Kidney tubule cell (primary cell): Measurements from ENCODE around the gene ZNF783.
A peak's percentile ranks its signal among the peaks of the same experiment; 100 is the strongest.
"Not testable (repeated sequence)": the region's sequence is repeated elsewhere in the genome, so short reads cannot be mapped to it uniquely, and the experiment has no call there.

ENCODE experiments used
- DNase-seq: peaks from one replicate; pipeline ENCODE4 v3.0.0-alpha.2; 2018; ENCODE audit warnings: low spot score

Gene ZNF783

DNA sequence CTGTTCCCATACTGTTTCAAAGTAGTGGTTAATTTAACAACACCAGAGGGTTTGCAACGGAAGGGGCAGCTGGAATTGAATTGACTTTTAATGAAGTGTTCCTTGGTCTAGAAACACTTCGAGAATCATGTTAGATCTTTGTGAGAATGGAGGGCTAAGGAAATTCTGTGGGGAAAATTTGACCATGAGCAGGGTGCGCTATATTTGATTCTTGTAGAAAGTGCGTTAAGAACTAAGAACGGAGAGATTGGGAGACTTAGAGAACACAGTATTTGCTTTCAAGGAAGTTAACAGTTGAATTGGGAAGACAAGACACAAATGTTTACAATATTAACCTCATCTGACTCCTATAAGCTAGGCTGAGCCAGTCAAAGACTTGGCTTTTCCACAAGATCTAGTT, 21.4 kb upstream of the ZNF783 start:
- DNase-seq: no peak

DNA sequence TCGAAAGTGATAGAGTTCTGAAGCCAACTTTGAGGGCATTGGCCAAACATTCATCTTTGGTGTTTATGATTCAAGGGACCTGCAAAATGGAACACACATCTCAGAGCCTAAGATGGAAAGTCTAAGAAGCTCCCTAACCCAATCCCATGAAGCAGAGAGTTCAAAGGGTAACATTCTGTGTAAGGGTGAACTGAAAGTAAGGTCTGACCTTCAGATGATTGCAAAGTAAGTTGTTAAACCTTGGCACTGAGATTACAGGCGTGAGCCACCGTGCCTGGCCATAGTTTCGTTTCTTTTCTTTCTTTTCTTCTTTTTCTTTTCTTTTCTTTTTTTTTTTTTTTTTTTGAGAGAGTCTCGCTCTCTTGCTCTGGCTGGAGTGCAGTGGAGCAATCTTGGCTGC, 20.3 kb upstream of the ZNF783 start:
- no peak for DNase-seq

DNA sequence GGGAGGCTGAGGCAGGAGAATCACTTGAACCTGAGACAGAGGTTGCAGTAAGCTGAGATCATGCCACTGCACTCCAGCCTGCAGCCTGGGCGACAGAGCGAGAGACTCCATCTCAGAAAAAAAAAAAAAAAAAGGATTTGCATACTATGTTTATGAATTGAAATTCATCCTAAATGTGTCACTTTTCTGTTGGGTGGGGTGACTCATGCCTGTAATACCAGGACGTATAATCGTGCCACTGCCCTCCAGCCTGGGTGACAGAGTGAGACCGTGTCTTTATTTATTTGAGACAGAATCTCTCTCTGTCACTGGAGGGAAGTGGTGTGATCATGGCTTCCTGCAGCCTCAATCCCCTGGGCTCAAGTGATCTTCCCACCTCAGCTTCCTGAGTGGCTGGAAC, 16.8 kb upstream of the ZNF783 start:
- DNase-seq: peak; percentile 76

DNA sequence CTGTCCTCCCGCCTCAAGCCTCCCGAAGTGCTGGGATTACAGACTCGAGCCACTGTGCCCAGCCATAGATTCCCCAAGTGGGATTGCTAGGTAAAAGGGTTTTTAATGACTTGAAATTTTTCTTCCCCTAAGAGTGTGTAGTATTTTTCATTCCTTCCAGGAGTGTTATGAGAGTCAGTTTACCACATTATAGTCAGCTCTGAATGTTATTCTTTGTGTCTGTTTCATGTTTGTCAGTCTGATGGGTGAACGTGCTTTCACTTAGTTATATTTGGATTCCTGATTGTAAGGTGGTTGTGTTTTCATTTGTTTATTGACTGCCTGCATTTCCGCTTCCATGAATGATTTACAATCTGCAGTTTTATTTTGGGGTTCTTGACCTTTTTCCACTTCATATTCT, 16.3 kb upstream of the ZNF783 start:
- no peak for DNase-seq

- DNase-seq: no peak
Measured at GRCh38 chr7:149248777-149249176, 13.2 kb upstream of the ZNF783 start.

DNA sequence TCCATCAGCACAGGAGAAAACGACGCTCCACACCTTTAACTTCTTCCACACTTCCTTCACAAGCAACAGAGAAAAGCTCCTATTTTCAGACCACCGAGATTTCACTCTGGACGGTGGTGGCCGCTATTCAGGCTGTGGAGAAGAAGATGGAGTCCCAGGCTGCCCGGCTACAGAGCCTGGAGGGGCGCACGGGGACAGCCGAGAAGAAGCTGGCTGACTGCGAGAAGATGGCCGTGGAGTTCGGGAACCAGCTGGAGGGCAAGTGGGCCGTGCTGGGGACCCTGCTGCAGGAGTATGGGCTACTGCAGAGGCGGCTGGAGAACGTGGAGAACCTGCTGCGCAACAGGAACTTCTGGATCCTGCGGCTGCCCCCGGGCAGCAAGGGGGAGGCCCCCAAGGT, 11.8 kb upstream of the ZNF783 start:
- DNase-seq: not testable (repeated sequence)

- DNase-seq: not testable (repeated sequence)
Measured at GRCh38 chr7:149251518-149251917, 10.5 kb upstream of the ZNF783 start.

DNA sequence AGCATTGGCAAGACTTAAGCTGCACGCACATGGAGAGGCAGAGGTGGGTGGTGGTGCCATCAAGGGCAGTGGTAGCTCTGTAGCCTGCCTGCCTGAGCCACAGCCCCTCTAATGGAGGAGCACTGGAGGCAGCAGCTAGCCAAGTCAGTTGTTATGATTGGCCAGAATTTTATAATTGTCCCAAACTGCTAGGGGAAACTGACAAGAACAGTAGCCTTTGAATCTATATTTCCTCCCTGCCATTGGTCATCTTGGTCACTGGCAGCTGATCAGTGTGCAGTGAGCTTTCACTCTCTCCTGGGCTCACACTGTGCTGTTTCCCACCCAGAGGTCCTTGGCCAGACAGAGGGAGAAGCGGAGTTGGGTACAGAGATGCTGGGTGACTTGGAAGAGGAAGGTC, 9.6 kb upstream of the ZNF783 start:
- no peak for DNase-seq

DNA sequence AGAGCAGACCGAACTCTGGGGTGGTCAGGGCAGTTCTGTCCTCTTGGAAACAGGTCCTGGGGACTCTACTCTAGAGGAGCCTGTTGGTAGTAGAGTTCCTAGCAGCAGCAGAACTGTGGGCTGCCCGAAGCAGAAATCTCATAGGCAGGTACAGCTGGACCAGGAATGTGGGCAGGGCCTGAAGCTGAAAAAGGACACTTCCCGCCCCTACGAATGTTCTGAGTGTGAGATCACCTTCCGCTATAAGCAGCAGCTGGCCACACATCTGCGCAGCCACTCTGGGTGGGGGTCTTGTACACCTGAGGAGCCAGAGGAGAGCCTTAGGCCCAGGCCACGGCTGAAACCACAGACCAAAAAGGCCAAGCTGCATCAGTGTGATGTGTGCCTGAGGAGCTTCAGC, 8.3 kb upstream of the ZNF783 start:
- DNase-seq: no peak

GRCh38 chr7:149254181-149254858, 7.7 kb upstream of the ZNF783 start:
- no peak for DNase-seq

- no peak for DNase-seq
Measured at GRCh38 chr7:149255174-149255573, 6.8 kb upstream of the ZNF783 start.

GRCh38 chr7:149256568-149256967, 5.4 kb upstream of the ZNF783 start:
- no peak for DNase-seq

- peak; percentile 51 for DNase-seq
Measured at GRCh38 chr7:149257146-149257545, 4.8 kb upstream of the ZNF783 start.

- DNase-seq: peak; percentile 51
Measured at GRCh38 chr7:149261316-149261828, 624 bp upstream of the ZNF783 start.

DNA sequence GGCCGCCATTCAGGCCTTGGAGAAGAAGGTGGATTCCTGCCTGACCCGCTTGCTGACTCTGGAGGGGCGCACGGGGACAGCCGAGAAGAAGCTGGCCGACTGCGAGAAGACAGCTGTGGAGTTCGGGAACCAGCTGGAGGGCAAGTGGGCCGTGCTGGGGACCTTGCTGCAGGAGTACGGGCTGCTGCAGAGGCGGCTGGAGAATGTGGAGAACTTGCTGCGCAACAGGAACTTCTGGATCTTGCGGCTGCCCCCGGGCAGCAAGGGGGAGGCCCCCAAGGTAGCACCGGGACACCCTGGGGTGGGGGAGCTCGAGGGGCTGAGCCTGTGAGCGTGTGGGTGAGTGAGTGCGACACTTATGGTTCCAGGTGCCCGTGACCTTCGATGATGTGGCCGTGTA, 4.5 kb downstream of the ZNF783 start:
- DNase-seq: no peak

DNA sequence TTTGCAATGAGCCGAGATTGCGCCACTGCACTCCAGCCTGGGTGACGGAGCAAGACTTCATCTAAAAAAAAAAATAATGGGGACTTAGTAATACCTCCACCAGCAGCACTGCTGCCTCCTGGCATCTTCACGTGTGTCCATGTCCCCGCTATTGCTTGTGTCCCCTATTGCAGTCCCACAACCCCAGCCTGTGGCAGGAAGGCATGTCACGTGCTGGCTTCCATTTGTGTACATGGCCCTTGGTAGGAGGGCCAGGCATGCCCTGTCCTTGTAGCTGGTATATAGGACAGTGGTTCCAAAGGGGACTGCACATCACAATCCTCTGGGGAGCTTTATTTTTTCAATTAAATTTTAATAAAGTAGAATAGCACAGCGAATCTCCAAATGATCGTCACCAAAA, 5.7 kb downstream of the ZNF783 start:
- DNase-seq: no peak

DNA sequence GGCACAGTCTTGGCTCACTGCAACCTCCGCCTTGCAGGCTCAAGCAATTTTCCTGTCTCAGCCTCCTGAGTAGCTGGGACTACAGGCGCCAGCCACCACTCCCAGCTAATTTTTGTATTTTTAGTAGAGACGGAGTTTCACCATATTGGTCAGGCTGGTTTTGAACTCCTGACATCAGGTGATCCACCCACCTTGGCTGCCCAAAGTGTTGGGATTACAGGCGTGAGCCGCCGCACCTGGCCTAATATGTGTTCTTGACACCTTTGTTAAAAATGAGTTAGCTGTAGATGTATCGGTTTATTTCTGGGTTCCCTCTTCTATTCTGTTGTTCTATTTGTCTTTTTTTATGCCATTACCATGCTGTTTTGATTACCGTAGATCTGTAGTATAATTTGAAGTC, 12.4 kb downstream of the ZNF783 start:
- DNase-seq: not testable (repeated sequence)

GRCh38 chr7:149277871-149278270, 15.9 kb downstream of the ZNF783 start:
- DNase-seq: no peak

DNA sequence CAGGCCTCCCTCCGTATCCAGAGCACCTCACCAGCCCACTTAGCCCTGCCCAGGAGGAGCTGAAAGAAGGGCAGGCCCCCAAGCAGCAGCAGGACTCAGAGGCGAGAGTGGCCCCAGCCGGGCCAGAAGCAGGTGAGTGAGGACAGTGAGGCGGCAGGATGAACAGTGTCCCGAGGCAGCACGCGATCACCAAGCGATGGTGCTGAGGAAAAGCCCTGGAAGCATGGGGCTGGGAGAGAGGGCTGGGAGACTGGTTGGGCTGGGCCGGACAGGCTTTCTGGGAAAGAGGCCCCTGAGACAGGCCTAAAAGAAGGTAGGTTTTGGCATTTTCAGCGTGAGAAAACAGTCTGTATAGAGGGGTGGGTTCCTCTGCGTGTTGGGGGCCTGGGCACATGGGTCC, 16.4 kb downstream of the ZNF783 start:
- DNase-seq: no peak

DNA sequence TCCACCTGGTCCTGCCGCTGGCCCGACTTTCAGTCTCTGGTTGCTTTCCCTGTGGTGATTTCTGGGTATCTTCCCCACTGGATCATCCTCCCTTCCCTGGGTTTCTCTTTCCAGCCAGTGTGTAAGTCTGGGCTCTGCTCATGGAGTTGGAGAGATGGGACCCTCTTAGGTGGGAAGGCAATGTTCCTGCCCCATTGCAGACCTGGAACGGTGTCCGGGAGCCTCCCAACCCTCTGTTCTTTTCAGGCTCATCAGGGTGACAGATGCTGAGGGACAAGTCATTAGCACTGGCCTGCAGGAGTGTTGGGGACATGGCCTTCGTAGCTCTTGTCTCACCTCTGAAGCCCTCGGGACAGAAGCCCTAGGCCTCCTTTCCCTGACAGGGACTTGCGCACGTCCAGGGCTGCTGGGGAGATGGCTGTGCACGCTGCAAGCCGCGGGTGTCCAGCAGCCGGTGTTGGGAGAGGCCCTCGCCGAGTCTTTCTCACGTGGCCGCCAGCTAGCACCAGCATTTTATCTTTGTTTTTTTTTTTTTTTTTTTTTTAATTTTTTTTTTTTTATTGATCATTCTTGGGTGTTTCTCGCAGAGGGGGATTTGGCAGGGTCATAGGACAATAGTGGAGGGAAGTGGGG, 17.2 kb downstream of the ZNF783 start:
- no peak for DNase-seq

GRCh38 chr7:149280151-149280550, 18.2 kb downstream of the ZNF783 start:
- no peak for DNase-seq

DNA sequence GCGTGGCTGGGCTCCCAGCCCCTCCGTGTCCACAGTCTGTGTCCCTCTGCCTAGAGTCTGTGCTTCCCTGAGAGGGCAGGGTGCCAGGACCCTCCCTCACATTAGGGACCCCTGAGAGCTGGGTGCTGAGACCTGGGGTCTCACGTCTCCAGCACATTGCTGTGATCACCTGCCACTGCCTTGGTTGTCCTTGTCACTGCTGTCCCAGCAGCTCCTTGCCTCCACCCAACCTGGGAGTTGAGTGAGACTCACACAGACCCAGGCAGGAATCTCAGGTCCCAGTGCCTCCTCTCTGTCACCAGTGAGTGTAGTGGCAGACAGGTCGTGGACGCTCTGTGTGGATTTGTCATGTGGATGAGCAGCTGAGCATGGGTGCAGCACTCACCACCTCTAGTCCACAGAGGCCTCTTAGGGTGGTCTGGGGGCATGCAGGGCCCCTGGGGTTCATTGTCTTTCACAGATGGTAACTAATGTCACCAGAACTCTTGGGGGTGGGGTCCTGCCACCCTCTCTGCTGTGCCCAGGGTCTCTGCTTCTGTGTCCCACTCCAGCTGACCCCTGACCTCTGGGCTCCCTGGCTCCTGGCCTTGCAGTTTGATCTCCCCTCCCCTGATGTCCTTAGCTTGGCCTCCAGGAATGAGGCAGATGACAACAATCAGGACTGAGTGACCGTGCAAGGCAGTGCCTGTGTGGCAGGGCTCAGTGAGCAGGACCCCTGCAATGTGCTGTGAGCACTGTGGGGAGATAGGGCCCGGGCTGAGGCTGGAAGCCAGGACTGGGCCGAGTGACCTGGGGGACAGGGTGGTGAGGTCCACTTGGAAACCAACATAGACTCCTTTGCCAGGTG, 18.9 kb downstream of the ZNF783 start:
- no peak for DNase-seq
